GM10266 (cell line): Measurements from ENCODE around the gene ACTL7B.
"Not testable (repeated sequence)": the region's sequence is repeated elsewhere in the genome, so short reads cannot be mapped to it uniquely, and the experiment has no call there.

ENCODE experiments used
- DNase-seq: peaks from one replicate; pipeline ENCODE4 v3.0.0; 2012; ENCODE audit errors: extremely low spot score
- CTCF ChIP-seq: IDR thresholded peaks from 2 replicates; pipeline ENCODE4 v1.5.1; 2012; ENCODE audit warnings: mild to moderate bottlenecking, low read depth; ENCODE audit not compliant: control insufficient read depth, insufficient read depth; ENCODE audit errors: missing control alignments

The ACTL7B gene

GRCh38 chr9:108851138-108851537, 4.6 kb downstream of the ACTL7B start:
- TF ChIP-seq CTCF: no peak
- no peak for DNase-seq

DNA sequence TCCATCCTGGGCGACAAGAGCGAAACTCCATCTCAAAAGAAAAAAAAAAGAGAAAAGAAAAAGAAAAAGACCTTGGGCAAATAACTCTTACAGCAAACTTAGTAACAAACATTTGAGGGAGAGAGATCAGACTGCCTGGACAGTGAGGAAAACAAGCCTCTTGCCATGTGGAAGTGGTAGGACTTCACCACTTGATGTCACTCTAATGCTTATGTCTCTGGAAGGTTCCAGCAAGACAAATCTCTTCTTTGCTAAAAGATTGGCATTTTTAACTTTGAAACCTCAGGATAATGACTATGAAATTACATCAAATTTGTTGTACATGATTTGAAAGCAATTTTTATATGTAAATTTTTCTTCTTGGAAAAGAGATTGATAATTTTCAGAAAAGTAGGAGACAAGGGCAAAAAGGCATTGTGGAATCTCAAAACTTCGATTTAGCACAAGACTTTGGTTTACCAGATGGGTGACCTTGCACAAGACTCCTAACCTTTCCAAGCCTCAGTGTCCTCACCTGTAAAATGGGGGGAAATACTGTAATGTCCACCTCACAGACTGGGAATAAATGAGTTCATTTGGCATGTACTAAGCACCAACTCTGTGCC, 5.4 kb downstream of the ACTL7B start:
- peak; percentile 60 for DNase-seq
- TF ChIP-seq CTCF: peak; percentile 45

DNA sequence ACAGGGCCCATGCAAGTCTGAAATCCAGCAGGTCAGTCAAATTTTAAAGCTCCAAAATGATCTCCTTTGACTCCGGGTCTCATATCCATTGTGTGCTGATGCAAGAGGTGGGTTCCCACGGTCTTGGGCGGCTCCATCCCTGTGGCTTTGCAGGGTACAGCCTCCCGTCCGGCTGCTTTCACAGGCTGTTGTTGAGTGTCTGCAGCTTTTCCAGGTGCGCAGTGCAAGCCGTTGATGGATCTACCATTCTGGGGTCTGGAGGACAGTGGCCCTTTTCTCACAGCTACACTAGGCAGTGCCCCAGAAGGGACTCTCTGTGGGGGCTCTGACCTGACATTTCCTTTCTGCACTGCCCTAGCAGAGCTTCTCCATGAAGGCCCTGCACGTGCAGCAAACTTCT, 7.5 kb downstream of the ACTL7B start:
- DNase-seq: not testable (repeated sequence)

- no peak for DNase-seq
- no peak for TF ChIP-seq CTCF
These were observed 9.8 kb downstream of the ACTL7B start for GRCh38 chr9:108845947-108846346.

DNA sequence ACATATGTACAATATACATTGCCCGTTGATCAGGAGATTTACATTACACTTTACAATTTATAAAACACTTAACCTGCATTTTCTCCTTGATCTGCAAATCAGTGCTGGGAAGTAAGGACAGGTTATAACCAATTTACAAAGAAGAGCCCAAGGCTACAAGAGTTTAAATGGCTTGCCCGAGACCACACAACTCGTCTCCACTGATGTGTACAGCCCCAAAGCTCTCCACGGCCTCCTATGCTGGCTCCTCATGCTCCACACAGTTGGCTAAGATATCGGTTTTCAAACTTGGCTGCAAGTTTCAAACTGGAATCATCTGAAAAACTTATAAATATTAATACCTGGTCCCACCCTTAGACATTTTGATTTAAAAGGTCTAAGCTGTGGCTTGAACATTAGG, 10.3 kb downstream of the ACTL7B start:
- DNase-seq: no peak
- no peak for TF ChIP-seq CTCF

GRCh38 chr9:108844856-108845255, 10.9 kb downstream of the ACTL7B start:
- DNase-seq: no peak
- no peak for TF ChIP-seq CTCF

- TF ChIP-seq CTCF: no peak
- DNase-seq: no peak
These were observed 11.4 kb downstream of the ACTL7B start for GRCh38 chr9:108844391-108844790.
